Stimulated activated CD8-positive, alpha-beta memory T cell treated with anti-CD3 and anti-CD28 coated beads, Interleukin-4, amount 100 ng/mL, for 24 hours (primary cell): Measurements from ENCODE around the gene ADAM17.
"Not testable (repeated sequence)": the region's sequence is repeated elsewhere in the genome, so short reads cannot be mapped to it uniquely, and the experiment has no call there.

Experiments
- DNase-seq: peaks from one replicate; pipeline ENCODE4 v3.0.0-alpha.2; 2020; ENCODE audit warnings: low read depth

Gene ADAM17

DNA sequence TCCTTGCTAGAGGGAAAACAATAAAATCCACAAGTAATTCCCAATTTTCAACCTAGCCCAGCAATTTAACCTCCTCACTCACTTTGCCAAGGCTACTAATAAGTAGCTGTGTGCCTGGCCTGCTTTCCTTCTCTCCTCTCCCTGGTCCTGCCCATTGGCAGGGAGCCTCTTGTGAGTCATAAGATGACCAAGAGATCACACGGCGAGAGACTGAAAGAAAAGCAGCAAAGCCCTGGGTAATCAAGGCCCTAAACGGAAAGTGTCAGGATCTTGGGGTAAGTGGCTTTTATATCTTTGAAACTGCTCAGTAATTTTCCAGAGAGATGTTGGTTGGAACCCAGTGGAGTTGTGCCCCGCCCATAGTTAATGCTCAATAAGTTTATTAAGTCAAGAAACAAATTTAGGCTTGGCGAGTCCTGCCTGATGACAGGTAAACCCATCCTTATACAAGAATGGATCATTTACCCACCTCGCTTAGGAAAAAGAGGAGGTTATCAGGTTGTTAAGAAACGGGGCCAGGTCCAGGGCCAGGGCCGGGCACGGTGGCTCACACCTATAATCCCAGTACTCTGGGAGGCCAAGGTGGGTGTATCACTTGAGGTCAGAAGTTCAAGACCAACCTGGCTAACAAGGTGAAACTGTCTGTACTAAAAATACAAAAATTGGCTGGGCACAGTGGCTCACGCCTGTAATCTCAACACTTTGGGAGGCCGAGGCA lies 10.0 kb upstream of the ADAM17 start:
- DNase-seq, result no peak

DNA sequence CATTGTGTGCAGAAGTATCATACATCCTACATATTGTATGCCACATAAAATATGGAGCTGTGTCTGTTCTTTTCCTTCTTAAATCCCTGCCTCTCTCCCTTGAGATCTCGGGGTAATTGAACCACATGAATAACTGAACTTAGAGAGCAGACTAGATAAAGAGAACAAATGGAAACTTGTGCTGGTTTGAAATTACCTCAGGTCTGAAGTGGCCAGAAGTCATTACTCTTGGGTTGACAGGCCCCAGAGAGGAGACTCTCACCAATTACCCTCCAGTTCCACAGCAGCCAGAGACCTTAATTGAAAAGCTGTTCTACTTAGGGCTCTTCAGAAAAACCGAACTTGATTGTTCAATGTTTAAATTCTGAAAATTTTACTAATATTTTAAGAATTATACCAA lies 5.0 kb upstream of the ADAM17 start:
- DNase-seq, result no peak

DNA sequence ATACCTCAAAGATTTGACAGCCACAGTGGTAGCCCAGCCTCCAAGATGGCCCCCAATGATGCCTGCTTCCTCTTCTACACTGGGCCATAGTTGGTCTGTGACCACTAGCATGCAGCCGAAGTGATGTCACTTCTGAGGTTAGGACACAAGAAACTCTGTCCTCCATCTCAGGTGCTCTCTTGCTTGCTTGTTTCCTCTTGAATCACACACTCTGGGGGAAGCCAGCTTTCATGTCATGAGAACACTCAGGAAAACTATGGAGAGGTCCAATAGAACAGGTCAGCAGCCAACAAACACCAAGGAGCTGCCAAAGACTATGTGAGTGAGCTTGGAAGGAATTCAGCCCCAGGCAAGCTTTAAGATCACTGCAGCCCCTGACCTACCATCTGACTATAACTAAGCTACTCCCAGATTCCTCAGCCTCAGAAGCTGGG lies 3.3 kb upstream of the ADAM17 start:
- DNase-seq, result no peak

DNA sequence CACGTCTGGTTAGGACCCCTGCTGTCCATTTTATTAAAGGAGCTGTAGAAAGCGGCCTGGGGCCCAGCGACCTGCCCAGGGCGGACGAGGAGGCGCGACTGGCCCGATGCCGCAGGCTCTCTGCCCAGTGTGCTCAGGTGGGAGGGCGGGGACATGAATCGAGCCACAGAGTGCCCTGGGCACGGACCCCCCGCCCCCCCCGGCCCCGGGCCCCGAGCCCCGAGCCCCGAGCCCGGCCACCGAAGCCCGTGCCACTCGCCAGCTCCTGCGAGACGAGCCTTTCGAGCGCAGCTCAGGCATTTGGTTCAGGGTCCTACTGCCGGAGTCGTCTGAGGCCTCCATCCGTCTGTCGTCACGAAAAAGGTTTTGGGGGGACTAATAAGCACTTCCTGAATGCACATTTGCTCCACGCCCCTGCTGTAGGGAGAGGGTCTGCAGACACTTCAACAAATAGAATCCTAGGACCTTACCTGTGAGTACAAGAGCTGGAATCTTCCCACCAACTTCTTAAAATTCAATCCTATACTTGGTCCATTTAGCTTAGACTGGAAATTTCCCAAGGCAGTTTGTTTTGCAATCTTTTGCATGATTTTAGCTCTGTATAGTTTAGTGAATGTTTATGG lies 602 bp upstream of the ADAM17 start:
- DNase-seq, result no peak

DNA sequence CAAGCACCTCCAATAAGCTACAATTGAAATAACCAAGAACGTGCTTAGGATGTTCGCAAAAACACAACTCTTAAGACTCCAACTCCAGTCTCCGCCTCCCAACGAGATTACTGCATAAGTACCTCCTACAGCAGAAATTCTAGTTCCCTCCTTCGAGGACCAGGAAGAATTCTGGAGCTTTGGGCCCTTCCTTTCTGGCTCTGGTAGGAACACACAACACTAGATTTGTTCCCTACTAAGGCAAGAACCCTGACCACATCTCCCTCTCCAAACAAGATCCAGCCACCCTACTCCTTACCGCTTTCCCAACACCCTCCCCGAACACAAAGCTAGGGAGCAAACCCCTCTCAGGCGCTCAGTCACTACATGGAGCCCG lies 721 bp downstream of the ADAM17 start:
- DNase-seq, result no peak

DNA sequence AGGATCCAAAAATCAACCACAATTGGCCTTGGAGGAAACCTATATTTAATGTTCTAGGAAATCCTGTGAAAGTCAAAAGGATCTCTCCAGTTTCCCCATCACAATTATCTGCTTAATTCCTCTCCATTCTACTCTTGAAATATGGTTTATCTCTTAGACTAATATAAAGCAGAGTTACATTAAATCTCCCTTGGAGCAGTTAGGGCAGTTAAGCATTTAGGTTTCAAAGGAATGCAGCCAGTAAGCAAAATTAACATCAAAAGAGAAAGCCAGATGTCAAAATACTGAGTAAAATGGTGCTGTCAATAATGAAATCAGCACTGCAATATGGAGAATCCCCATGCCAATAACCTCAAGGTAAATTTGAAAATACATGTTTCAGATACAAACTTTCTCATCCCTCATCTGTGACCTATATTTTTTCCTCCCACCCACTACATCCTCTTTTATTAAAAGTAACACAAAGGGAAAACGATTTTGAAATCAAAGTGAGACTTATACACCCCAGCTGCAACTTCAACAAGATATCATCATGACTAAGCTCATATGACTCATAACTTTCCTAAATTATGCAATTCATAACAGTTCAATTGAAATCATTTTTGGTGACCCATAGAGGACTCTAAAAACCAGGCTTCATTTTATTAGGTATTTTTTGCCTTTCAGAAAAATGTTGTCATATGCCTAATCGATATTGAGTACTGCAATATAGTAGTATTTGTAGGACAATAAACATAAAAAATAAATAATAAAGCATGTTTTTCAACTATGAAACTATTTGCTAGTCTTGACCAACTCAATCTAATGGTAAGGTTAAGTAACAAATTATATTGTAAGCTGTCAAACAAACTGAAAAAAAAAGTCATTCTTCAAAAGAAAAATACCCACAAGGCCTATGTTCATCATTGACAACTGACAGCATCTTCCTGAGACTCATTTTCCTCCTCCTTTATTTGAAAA lies 3.1 kb downstream of the ADAM17 start:
- no peak for DNase-seq

DNA sequence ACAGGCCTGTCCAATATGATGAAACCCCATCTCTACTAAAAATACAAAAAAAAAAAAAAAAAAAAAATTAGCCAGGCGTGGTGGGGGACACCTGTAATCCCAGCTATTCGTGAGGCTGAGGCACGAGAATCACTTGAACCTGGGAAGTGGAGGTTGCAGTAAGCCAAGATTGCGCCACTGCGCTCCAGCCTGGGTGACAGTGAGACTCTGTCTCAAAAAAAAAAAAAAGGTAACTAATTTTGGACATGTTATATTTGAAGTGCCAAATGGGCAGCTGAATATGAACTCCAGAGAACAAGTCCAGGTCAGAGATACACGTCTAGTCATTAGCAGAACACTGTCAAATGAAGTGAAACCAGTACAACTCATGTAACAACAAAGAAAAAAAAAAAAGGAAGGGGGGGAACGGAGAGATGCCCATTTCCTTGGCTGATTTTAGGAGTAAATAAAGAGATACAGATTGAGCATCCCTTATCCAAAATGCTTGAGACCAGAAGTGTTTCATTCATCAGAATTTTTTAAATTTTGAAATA lies 4.7 kb downstream of the ADAM17 start:
- DNase-seq, result not testable (repeated sequence)

DNA sequence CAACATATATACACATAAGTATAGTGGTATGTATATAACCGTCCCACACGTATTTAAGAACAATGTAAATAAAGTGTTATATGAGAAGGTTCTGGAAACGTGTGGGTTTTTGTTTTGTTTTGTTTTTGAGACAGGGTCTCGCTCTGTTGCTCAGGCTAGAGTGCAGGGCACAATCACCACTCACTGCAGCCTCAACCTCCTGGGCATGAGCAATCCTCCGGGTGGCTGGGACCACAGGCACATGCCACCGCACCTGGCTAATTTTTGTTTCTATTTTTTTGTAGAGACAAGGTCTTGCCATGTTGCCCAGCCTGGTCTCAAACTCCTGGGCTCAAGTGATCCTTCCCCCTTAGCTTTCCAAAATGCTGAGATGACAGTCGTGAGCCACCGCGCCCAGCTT lies 6.2 kb downstream of the ADAM17 start:
- no peak for DNase-seq

DNA sequence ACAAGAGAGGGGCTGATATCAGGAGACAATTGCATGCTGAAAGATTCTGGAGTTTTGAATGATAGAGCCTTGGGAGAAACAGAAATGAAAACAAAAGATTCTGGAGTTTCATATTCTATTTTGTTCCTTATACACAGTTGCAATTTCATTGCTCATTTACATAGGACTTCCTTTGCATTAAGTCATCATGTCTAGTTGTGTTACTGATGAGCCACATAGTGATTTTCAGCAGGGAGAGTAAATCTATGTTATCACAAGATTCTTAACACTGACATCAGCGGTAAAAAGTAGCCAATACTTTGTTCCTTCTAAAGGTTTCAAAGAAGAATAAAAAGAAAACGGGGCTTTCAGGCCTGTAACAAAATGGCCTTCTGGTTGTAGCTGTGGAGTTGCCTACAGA lies 7.1 kb downstream of the ADAM17 start:
- no peak for DNase-seq

DNA sequence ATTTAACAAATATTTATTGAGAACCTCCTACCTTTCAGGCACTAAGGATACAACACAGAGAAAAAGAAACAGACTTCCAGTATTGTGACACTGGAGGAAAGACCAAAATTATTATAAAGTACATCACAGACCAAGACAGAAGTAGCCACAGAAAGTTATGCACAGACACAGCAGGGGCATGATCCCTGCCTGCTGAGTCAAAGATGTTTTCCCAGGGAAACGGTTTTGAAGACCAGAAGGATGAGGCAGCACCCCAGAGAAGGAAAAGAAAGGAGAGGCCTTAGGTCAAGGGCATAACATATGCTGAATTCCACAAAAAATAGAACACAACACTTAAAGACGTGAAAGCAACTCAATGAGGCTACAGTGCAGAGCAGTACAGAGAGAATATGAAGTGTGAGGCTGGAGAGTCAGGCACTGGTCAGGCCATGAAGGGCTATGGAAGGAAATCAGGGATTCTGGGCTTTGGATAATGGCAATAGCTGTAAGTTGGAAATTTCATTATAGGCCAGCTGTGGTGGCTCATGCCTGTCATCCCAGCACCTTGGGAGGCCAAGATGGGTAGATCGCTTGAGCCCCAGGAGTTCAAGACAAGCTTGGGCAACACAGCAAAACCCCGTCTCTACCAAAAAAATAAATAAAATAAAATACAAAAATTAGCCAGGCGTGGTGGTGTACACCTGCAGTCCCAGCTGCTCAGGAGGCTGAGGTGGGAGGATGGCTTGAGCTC lies 8.2 kb downstream of the ADAM17 start:
- DNase-seq, result no peak

DNA sequence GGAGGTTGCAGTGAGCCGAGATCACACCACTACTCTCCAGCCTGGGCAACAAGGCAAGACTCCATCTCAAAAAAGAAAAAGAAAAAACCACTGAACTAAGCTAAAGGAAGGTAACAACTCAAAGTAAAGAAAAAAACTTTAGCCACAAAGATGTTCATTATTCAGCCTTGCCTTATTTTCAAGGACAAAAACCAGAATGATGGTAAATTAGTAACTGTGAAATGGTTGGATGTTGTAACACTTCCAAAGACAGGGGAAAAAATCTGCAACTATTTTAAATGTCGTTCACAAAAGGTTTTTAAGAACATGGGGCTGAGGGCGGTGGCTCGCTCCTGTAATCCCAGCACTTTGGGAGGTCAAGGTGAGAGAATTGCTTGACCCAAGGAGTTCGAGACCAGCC lies 10.1 kb downstream of the ADAM17 start:
- DNase-seq, result no peak

DNA sequence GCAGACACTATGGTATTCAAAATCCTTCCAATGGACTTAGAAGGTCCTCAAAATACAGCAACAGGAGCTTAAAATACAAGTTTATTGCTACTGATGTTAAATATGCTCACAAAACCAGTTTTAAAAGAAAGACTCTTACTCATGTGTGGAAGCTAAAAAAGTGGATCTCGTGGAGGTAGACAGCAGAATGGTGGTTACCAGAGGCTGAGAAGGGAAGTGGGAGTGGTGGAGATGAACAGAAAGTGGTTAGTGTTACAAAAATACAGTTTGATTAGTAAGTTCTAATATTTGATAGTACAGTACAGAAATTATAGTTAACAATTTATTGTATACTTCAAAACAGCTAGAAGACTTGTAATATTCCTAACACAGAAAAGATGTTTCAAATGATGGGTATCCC lies 12.1 kb downstream of the ADAM17 start:
- no peak for DNase-seq

DNA sequence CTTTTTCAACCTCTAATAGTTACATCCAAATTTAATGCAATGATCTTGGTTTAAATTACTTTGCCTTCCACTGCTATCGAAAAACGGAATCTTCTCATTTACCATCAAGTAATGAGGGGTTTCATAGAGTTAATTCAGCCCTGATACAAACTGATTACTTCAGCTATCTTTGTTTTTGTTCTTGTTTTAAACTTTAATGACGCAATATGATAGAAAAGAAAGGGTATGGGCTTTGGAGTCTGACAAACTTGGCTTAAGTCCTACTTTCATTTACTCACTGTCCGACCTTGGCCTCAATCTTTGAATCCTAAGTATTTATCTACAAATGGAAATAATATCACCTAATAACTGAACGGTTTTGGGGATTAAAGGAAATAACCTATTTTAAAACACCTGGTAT lies 16.1 kb downstream of the ADAM17 start:
- DNase-seq, result no peak

DNA sequence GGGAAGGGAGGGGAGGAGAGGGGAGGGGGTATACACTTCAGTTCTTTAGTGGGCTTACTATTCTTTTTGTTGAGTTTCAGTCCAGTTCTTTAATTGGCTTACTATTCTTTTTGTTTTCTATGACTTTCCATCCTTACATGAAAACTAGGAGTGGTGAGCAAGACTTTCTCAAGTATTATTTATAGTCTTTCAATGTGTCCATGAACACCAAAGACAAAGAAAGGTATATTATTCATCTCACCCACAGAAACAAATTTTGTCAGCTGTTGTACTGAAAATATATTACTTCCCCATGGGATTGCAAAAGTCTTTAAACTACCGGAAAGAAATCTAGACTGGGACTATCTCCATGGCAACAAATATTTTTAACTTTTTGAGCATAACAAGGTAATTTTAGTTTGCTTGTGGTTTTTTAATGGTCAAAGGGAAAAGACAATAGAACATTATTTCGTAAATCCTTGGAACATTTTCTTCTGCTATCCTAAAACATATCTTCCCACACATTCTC lies 17.6 kb downstream of the ADAM17 start:
- no peak for DNase-seq

DNA sequence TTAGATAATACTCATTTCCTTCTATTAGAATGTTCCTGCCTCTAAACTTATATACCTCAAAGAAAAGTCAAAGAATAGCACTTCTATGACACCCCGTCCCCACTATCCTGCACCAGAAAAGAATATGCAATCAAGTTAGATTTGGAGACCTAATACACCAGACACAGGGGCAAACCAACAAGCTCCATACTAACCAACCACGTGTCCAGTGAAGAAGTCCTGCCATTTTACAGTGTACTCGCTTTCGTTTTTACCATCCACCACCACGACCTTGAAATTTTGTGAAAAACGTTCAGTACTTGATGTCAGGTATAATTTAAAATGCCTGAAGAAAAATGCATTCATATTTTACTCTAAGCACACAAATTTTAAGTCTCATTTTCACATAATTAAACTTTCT lies 19.1 kb downstream of the ADAM17 start:
- DNase-seq, result no peak

DNA sequence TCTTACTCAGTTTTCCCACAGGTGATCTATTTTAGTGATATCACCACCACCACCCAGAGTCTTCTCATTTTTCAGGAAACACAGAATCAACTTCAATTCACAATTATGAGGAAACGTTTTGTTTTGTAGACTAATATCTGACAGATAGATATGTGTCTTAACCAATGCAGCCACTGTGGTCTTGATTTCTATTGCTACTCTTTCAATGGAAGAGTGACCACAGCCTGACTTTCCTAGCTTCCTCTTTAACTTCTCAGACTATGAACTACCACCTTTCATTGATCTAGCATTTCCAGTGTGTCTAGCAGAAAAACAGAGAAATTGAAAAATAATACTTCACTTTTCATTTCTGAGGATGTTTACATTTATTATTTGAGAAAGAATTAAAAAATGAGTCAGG lies 20.5 kb downstream of the ADAM17 start:
- DNase-seq, result no peak

DNA sequence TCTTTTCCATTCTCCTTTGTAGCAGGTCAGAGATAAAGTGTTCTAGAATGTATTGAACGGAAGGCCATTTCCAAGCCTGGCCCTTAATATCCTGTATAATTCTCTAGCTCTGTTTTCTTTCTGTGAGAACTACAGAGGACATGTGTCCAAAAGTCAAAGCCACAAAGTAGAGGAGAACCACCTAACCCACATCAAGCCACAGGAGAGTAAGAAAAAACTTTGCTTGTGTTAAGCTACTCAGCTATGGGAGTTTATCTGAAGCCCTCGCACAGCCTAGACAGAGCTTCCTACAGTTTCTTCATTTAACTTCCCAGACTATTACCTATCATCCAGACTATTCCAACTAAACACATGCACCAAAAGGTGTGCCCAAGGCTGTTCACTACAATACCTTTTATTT lies 22.0 kb downstream of the ADAM17 start:
- no peak for DNase-seq

DNA sequence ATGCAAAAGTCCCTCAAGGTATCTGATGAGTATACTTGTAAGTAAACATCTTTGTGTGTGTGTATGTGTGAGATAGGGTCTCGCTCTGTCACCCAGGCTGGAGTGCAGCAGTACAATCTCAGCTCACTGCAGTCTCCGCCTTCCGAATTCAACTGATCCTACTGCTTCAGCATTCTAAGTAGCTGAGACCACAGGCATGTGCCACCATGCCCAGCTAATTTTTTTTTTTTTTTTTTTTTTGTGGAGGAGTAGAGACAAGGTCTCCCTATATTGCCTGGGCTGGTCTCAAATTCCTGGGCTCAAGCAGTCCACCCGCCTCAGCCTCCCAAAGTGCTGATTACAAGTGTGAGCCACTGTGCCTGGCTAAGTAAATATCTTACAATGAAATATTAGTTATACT lies 23.2 kb downstream of the ADAM17 start:
- no peak for DNase-seq

DNA sequence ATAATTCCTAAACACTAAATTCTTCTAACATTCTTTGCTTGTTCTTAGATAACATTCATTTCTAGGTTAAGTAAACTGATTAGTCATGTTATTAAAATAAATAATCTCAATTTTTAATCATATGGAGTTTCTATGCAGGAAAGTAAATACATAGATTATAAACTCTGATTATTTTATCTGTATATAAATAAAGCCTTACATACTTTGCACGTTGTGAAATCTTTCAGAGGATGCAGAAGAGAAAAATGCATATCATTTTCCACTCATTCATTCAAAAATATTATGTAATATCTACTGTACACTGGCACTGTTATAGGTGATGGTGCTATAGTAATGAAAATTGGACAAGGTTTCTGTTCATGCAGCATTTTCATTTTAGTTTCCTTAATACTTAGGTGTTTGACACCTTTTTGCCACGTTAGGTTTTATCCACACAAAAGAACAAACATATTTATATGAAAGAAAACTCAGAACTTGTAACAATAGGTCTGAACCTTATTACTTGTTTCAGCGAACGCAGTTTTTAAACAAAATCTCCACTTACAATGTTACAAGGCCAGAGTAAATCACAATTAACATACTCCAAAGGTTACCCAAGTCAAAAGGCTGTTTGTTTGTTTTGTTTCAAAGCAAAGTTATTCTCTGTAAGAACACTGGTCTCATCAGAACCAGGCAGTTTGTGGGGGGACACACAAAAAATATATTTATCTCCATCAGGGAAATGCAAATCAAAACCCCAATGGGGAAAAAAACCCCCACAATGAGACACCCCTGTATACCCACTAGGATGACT lies 27.4 kb downstream of the ADAM17 start:
- DNase-seq, result no peak

DNA sequence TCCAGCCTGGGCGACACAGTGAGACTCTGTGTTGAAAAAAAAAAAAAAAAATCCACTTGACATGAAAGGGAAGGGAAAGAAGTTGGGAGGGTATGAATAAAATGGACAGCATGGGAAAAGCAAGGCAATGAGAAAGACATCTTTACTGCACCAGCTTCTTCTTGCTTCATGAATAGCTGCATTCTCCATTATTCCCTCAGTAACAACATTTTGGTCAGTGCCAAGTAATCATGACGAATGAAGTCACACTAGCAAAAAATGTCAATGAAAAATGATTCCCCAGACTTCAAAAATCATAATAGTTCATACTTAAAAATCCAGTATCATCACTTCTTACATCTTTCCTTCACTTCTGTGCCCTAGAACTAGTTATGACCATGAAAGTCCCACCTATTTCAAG lies 30.4 kb downstream of the ADAM17 start:
- no peak for DNase-seq

DNA sequence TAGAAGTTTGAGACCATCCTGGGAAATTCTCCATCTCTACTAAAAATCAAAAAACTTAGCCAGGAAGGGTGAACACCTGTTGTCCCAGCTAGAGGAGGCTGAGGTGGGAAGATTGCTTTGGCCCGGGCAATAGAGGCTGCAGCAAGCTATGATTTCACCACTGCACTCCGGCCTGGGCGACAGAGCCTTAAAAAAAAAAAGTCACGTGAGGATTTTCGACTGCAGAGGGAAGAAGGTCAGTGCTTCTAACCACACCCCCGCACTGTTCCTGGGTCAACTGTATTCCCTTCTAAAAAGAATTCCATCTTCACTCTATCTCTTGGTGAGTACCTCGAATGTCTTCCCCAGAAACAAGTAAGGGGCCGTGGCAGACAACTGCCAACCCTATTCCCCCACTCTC lies 31.3 kb downstream of the ADAM17 start:
- no peak for DNase-seq
